Activated CD4-positive, alpha-beta memory T cell treated with anti-CD3 and anti-CD28 coated beads, Interleukin-2, amount 10 ng/mL, durations not matched to agents 7 days and 5 days (primary cell): ENCODE measurements around the gene XPOT. TPM values are rescaled to one million over a fixed set of nuclear protein-coding genes. Genes with fewer than 3 reads are reported as not detected.
A peak's percentile ranks its signal among the peaks of the same experiment; 100 is the strongest.

Experiments
- CTCF ChIA-PET: fragments of 350-600 bp; sonication (Branson Sonifier 250); formaldehyde crosslinking; loops from one replicate; lab custom pipeline; 2021; ENCODE audit warnings: antibody characterized with exemption, inconsistent platforms; lab: Charles Lee
- POLR2A ChIA-PET: fragments of 350-600 bp; sonication (Branson Sonifier 250); formaldehyde crosslinking; loops from one replicate; lab custom pipeline; 2021; ENCODE audit warnings: antibody characterized with exemption; lab: Charles Lee
- DNase-seq: peaks from one replicate; pipeline ENCODE4 v3.0.0-alpha.2; 2020
- H3K27ac Mint-ChIP-seq: one replicate; pipeline ENCODE4 v1.8.0; 2021; ENCODE audit warnings: mild to moderate bottlenecking, mixed read lengths
- H3K27me3 Mint-ChIP-seq: one replicate; pipeline ENCODE4 v1.8.0; 2021; ENCODE audit warnings: mixed read lengths
- H3K36me3 Mint-ChIP-seq: one replicate; pipeline ENCODE4 v1.8.0; 2021; ENCODE audit warnings: low read depth, mixed read lengths
- H3K4me1 Mint-ChIP-seq: one replicate; pipeline ENCODE4 v1.8.0; 2021; ENCODE audit warnings: mixed read lengths
- H3K4me3 Mint-ChIP-seq: one replicate; pipeline ENCODE4 v1.8.0; 2021; ENCODE audit warnings: mild to moderate bottlenecking, mixed read lengths
- H3K9me3 Mint-ChIP-seq: one replicate; pipeline ENCODE4 v1.8.0; 2021; ENCODE audit warnings: mixed read lengths
- total RNA-seq, 2 experiments: library from RNA; stranded (reverse); gene quantifications; one replicate each; pipeline ENCODE4 v1.2.3, GENCODE V29; 2021

Gene XPOT
- total RNA-seq, 2 experiments from 2014 or later, result 119 to 122 TPM

GRCh38 chr12:64400041-64400440, 4.2 kb upstream of the XPOT start:
- ChIA-PET CTCF (interaction anchor here (1.6 kb wide), 1 partner anchor 9 kb away, joined by 4 read pairs; the partner anchor contains the start of gene C12orf56), POLR2A (interaction anchor here (1.5 to 1.7 kb wide), 2 partner anchors 12 to 15 kb away, joined by 5 to 7 read pairs; no protein-coding TSS in a partner anchor)
- Mint-ChIP-seq H3K27me3 (no peaks in the 10 kb centered on the region), H3K4me3 (peak overlapping the region; percentile 15), H3K27ac (peak overlapping the region; percentile 55), H3K4me1 (peaks cover 26% of the 10 kb centered on the region), H3K36me3 (peaks cover 3% of the 10 kb centered on the region), H3K9me3 (no peaks in the 10 kb centered on the region)
- DNase-seq, result peak; percentile 65

- Mint-ChIP-seq H3K4me1 (peaks cover 42% of the 10 kb centered on the region), H3K36me3 (peaks cover 11% of the 10 kb centered on the region), H3K27me3 (no peaks in the 10 kb centered on the region), H3K9me3 (no peaks in the 10 kb centered on the region), H3K27ac (no peak overlapping the region), H3K4me3 (no peak overlapping the region)
- no peak for DNase-seq
- POLR2A ChIA-PET, result interaction anchor here (1.0 kb wide), 1 partner anchor 17 kb away, joined by 3 read pairs; no protein-coding TSS in a partner anchor
- CTCF ChIA-PET, result no interaction called here
Measured at GRCh38 chr12:64402181-64402580, 2.0 kb upstream of the XPOT start.

- H3K27ac Mint-ChIP-seq, result peak overlapping the region; percentile 97
- peaks cover 55% of the 10 kb centered on the region for H3K4me1 Mint-ChIP-seq
- H3K9me3 Mint-ChIP-seq, result no peaks in the 10 kb centered on the region
- peaks cover 15% of the 10 kb centered on the region for H3K36me3 Mint-ChIP-seq
- peak; percentile 73 for DNase-seq
- H3K4me3 Mint-ChIP-seq, result peak overlapping the region; percentile 98
- no peaks in the 10 kb centered on the region for H3K27me3 Mint-ChIP-seq
- ChIA-PET CTCF (interaction anchor here (1.6 kb wide), 1 partner anchor 14 kb away, joined by 3 read pairs; the partner anchor contains the start of gene C12orf56), POLR2A (interaction anchor here (0.5 to 2.1 kb wide), 14 partner anchors 14 to 626 kb away, joined by 3 to 11 read pairs (median 3); partner anchors contain the start of genes C12orf56 and KICS2)
Measured at GRCh38 chr12:64404470-64405256, 471 bp downstream of the XPOT start.

GRCh38 chr12:64407342-64408223, 3.4 kb downstream of the XPOT start:
- no peak for DNase-seq
- Mint-ChIP-seq H3K4me3 (no peak overlapping the region), H3K27me3 (no peaks in the 10 kb centered on the region), H3K36me3 (peaks cover 36% of the 10 kb centered on the region), H3K4me1 (peaks cover 47% of the 10 kb centered on the region), H3K27ac (peak overlapping the region; percentile 12), H3K9me3 (no peaks in the 10 kb centered on the region)
- CTCF ChIA-PET, result no interaction called here
- POLR2A ChIA-PET, result no interaction called here

- Mint-ChIP-seq H3K9me3 (no peaks in the 10 kb centered on the region), H3K27ac (no peak overlapping the region), H3K36me3 (peaks cover 60% of the 10 kb centered on the region), H3K27me3 (no peaks in the 10 kb centered on the region), H3K4me1 (peaks cover 30% of the 10 kb centered on the region), H3K4me3 (no peak overlapping the region)
- ChIA-PET POLR2A (interaction anchor here (0.8 to 1.2 kb wide), 2 partner anchors 8 to 26 kb away, joined by 3 to 4 read pairs; no protein-coding TSS in a partner anchor), CTCF (no interaction called here)
- DNase-seq, result no peak
Measured at GRCh38 chr12:64411427-64411826, 7.2 kb downstream of the XPOT start.

- H3K36me3 Mint-ChIP-seq, result peaks cover 63% of the 10 kb centered on the region
- DNase-seq, result no peak
- ChIA-PET POLR2A (interaction anchor here (0.8 kb wide), 1 partner anchor 9 kb away, joined by 4 read pairs; no protein-coding TSS in a partner anchor), CTCF (no interaction called here)
- peaks cover 21% of the 10 kb centered on the region for H3K4me1 Mint-ChIP-seq
- no peak overlapping the region for H3K4me3 Mint-ChIP-seq
- no peaks in the 10 kb centered on the region for H3K27me3 Mint-ChIP-seq
- H3K27ac Mint-ChIP-seq, result no peak overlapping the region
- H3K9me3 Mint-ChIP-seq, result no peaks in the 10 kb centered on the region
Measured at GRCh38 chr12:64412459-64412858, 8.3 kb downstream of the XPOT start.

GRCh38 chr12:64413884-64414283, 9.7 kb downstream of the XPOT start:
- ChIA-PET CTCF (no interaction called here), POLR2A (no interaction called here)
- H3K9me3 Mint-ChIP-seq, result no peaks in the 10 kb centered on the region
- no peak overlapping the region for H3K27ac Mint-ChIP-seq
- peaks cover 11% of the 10 kb centered on the region for H3K4me1 Mint-ChIP-seq
- no peak overlapping the region for H3K4me3 Mint-ChIP-seq
- no peaks in the 10 kb centered on the region for H3K27me3 Mint-ChIP-seq
- DNase-seq, result no peak
- H3K36me3 Mint-ChIP-seq, result peaks cover 74% of the 10 kb centered on the region

- Mint-ChIP-seq H3K4me1 (peaks cover 5% of the 10 kb centered on the region), H3K27ac (no peak overlapping the region), H3K36me3 (peaks cover 73% of the 10 kb centered on the region), H3K4me3 (no peak overlapping the region), H3K27me3 (no peaks in the 10 kb centered on the region), H3K9me3 (no peaks in the 10 kb centered on the region)
- ChIA-PET CTCF (interaction anchor here (1.1 kb wide), 1 partner anchor 20 kb away, joined by 4 read pairs; no protein-coding TSS in a partner anchor), POLR2A (no interaction called here)
- DNase-seq, result no peak
Measured at GRCh38 chr12:64418209-64418608, 14.0 kb downstream of the XPOT start.

- Mint-ChIP-seq H3K4me3 (no peak overlapping the region), H3K9me3 (no peaks in the 10 kb centered on the region), H3K27ac (no peak overlapping the region), H3K27me3 (no peaks in the 10 kb centered on the region), H3K4me1 (peaks cover 5% of the 10 kb centered on the region), H3K36me3 (peaks cover 75% of the 10 kb centered on the region)
- ChIA-PET CTCF (no interaction called here), POLR2A (no interaction called here)
- DNase-seq, result no peak
Measured at GRCh38 chr12:64419696-64420095, 15.5 kb downstream of the XPOT start.

GRCh38 chr12:64427988-64428387, 23.8 kb downstream of the XPOT start:
- H3K9me3 Mint-ChIP-seq, result no peaks in the 10 kb centered on the region
- DNase-seq, result no peak
- H3K36me3 Mint-ChIP-seq, result peaks cover 88% of the 10 kb centered on the region
- no peak overlapping the region for H3K4me3 Mint-ChIP-seq
- no peaks in the 10 kb centered on the region for H3K4me1 Mint-ChIP-seq
- no peaks in the 10 kb centered on the region for H3K27me3 Mint-ChIP-seq
- H3K27ac Mint-ChIP-seq, result no peak overlapping the region
- POLR2A ChIA-PET, result interaction anchor here (1.1 to 1.2 kb wide), 2 partner anchors 9 to 13 kb away, joined by 3 to 6 read pairs; no protein-coding TSS in a partner anchor
- CTCF ChIA-PET, result no interaction called here

- no peaks in the 10 kb centered on the region for H3K4me1 Mint-ChIP-seq
- POLR2A ChIA-PET, result no interaction called here
- CTCF ChIA-PET, result interaction anchor here (0.7 kb wide), 1 partner anchor 21 kb away, joined by 3 read pairs; no protein-coding TSS in a partner anchor
- no peaks in the 10 kb centered on the region for H3K27me3 Mint-ChIP-seq
- H3K27ac Mint-ChIP-seq, result no peak overlapping the region
- no peak for DNase-seq
- H3K9me3 Mint-ChIP-seq, result no peaks in the 10 kb centered on the region
- peaks cover 87% of the 10 kb centered on the region for H3K36me3 Mint-ChIP-seq
- H3K4me3 Mint-ChIP-seq, result no peak overlapping the region
Measured at GRCh38 chr12:64428956-64429355, 24.8 kb downstream of the XPOT start.

- Mint-ChIP-seq H3K9me3 (no peaks in the 10 kb centered on the region), H3K4me3 (no peak overlapping the region), H3K4me1 (no peaks in the 10 kb centered on the region), H3K36me3 (peaks cover 85% of the 10 kb centered on the region), H3K27me3 (no peaks in the 10 kb centered on the region), H3K27ac (no peak overlapping the region)
- POLR2A ChIA-PET, result interaction anchor here (1.3 kb wide), 1 partner anchor 25 kb away, joined by 4 read pairs; no protein-coding TSS in a partner anchor
- CTCF ChIA-PET, result interaction anchor here (1.4 kb wide), 1 partner anchor 119 kb away, joined by 5 read pairs; no protein-coding TSS in a partner anchor
- DNase-seq, result no peak
Measured at GRCh38 chr12:64430886-64431285, 26.7 kb downstream of the XPOT start.
